Neural progenitor cell (in vitro differentiated cells): ENCODE results near the gene BIN2. TPM values are rescaled to one million over a fixed set of nuclear protein-coding genes. Genes with fewer than 3 reads are reported as not detected.
"Not testable (repeated sequence)": the region's sequence is repeated elsewhere in the genome, so short reads cannot be mapped to it uniquely, and the experiment has no call there.

Experiments used
- DNase-seq: peaks from one replicate; pipeline ENCODE4 v3.0.0-alpha.2; 2016; ENCODE audit warnings: low spot score
- H2AFZ ChIP-seq: fragments of 200-600 bp; sonication (generic); replicated peaks from 2 replicates; pipeline ENCODE4 v1.6.1; 2016; ENCODE audit warnings: antibody characterized with exemption
- H3F3A ChIP-seq: fragments of 200-600 bp; sonication (generic); 2 replicates; pipeline ENCODE4 v1.6.1; 2016; ENCODE audit warnings: antibody characterized with exemption, low read depth
- H3K27ac ChIP-seq: fragments of 200-600 bp; sonication (generic); 2 replicates; pipeline ENCODE4 v1.5.1; 2016; ENCODE audit warnings: mild to moderate bottlenecking
- H3K27me3 ChIP-seq: fragments of 200-600 bp; sonication (generic); 2 replicates; pipeline ENCODE4 v1.6.1; 2016; ENCODE audit warnings: mild to moderate bottlenecking, moderate library complexity
- H3K36me3 ChIP-seq: fragments of 200-600 bp; sonication (generic); 2 replicates; pipeline ENCODE4 v1.5.1; 2016
- H3K4me1 ChIP-seq: fragments of 200-600 bp; sonication (generic); 2 replicates; pipeline ENCODE4 v1.6.1; 2016; ENCODE audit warnings: mixed run types
- H3K4me2 ChIP-seq: fragments of 200-600 bp; sonication (generic); 2 replicates; pipeline ENCODE4 v1.6.1; 2016
- H3K4me3 ChIP-seq: fragments of 200-600 bp; sonication (generic); 2 replicates; pipeline ENCODE4 v1.5.1; 2016
- H3K79me2 ChIP-seq: fragments of 200-600 bp; sonication (generic); 2 replicates; pipeline ENCODE4 v1.6.1; 2016; ENCODE audit warnings: low read depth
- H3K9ac ChIP-seq: fragments of 200-600 bp; sonication (generic); 2 replicates; pipeline ENCODE4 v1.6.1; 2016
- H3K9me3 ChIP-seq: fragments of 200-600 bp; sonication (generic); 2 replicates; pipeline ENCODE4 v1.5.1; 2016; ENCODE audit warnings: low read depth
- H4K20me1 ChIP-seq: fragments of 200-600 bp; sonication (generic); 2 replicates; pipeline ENCODE4 v1.6.1; 2016; ENCODE audit warnings: low read depth
- H3K27ac Mint-ChIP-seq: 3 replicates; pipeline ENCODE4 v1.8.0; 2021; ENCODE audit warnings: mixed read lengths
- H3K27me3 Mint-ChIP-seq: 2 replicates; pipeline ENCODE4 v1.8.0; 2022; ENCODE audit warnings: low read depth, mild to moderate bottlenecking, inconsistent platforms, moderate library complexity, mixed read lengths; ENCODE audit not compliant: insufficient read depth
- H3K36me3 Mint-ChIP-seq: 3 replicates; pipeline ENCODE4 v1.8.0; 2021; ENCODE audit warnings: mixed read lengths
- H3K4me1 Mint-ChIP-seq: 3 replicates; pipeline ENCODE4 v1.8.0; 2021; ENCODE audit warnings: mixed read lengths
- H3K4me3 Mint-ChIP-seq: 3 replicates; pipeline ENCODE4 v1.8.0; 2021; ENCODE audit warnings: mild to moderate bottlenecking, moderate library complexity, mixed read lengths
- H3K9me3 Mint-ChIP-seq: 3 replicates; pipeline ENCODE4 v1.8.0; 2020; ENCODE audit warnings: mixed read lengths
- CTCF ChIP-seq: fragments of 200-600 bp; sonication (generic); IDR thresholded peaks from 2 replicates; pipeline ENCODE4 v1.5.1; 2017; ENCODE audit warnings: antibody characterized with exemption, mild to moderate bottlenecking
- EZH2 ChIP-seq: fragments of 200-600 bp; sonication (generic); IDR thresholded peaks from 2 replicates; pipeline ENCODE4 v1.6.1; 2017; ENCODE audit warnings: antibody characterized with exemption, mild to moderate bottlenecking, moderate library complexity
- EZH2phosphoT487 ChIP-seq: fragments of 200-600 bp; sonication (generic); IDR thresholded peaks from 2 replicates; pipeline ENCODE4 v1.6.1; 2017; ENCODE audit warnings: antibody characterized with exemption
- total RNA-seq: library from RNA; depleted of rRNA; stranded (reverse); fragments of >200 nt; gene quantifications from 2 replicates; pipeline ENCODE4 v1.2.3, GENCODE V29; 2015; ENCODE audit warnings: low replicate concordance

BIN2 gene
- total RNA-seq, 1 donor from 2014 or later: 0.52 TPM

- Mint-ChIP-seq H3K36me3 (no peaks in the 10 kb centered on the region), H3K9me3 (peaks cover under 1% of the 10 kb centered on the region), H3K4me1 (peaks cover 7% of the 10 kb centered on the region), H3K27ac (no peak overlapping the region), H3K27me3 (peaks cover 2% of the 10 kb centered on the region), H3K4me3 (no peak overlapping the region)
- Histone ChIP-seq H3K36me3 (no peaks in the 10 kb centered on the region), H3K4me2 (no peak overlapping the region), H3K9ac (no peak overlapping the region), H3K27me3 (no peaks in the 10 kb centered on the region), H3K4me1 (peaks cover 4% of the 10 kb centered on the region), H3F3A (peaks cover 8% of the 10 kb centered on the region), H4K20me1 (no peaks in the 10 kb centered on the region), H3K27ac (no peak overlapping the region), H3K9me3 (no peaks in the 10 kb centered on the region), H3K79me2 (no peaks in the 10 kb centered on the region), H2AFZ (peak overlapping the region; percentile 63), H3K4me3 (no peak overlapping the region)
- TF ChIP-seq EZH2phosphoT487 (no peak), EZH2 (no peak), CTCF (no peak)
- DNase-seq: no peak
These were observed 15.8 kb upstream of the BIN2 start for GRCh38 chr12:51339750-51340149.

DNA sequence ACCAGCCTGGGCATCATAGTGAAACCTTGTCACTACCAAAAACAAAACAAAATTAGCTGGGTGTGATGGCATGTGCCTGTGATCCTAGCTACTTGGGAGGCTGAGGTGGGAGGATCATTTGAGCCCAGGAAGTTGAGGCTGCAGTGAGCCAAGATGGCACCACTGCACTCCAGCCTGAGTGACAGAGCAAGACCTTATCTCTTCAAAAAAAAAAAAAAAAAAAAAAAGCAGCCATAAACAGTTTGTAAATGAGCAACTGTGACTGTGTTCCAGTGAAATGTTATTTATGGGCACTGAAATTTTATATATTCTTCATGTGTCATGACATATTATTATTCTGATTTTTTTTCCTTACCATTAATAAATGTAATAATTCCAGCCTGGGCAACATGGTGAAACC is 13.4 kb upstream of the BIN2 start:
- not testable (repeated sequence) for H3K27ac ChIP-seq, H3K9ac ChIP-seq, H3K27me3 Mint-ChIP-seq, H2AFZ ChIP-seq, H3K4me2 ChIP-seq, DNase-seq, H3K27ac Mint-ChIP-seq, H3K9me3 Mint-ChIP-seq, H3K27me3 ChIP-seq, H3K36me3 ChIP-seq, H3K79me2 ChIP-seq, H3K4me3 ChIP-seq, H3K36me3 Mint-ChIP-seq, H4K20me1 ChIP-seq, H3K9me3 ChIP-seq, H3K4me3 Mint-ChIP-seq
- H3K4me1 Mint-ChIP-seq: peaks cover 12% of the 10 kb centered on the region
- Histone ChIP-seq H3K4me1 (peaks cover 11% of the 10 kb centered on the region), H3F3A (peaks cover 17% of the 10 kb centered on the region)

- TF ChIP-seq EZH2phosphoT487 (no peak), CTCF (no peak), EZH2 (no peak)
- Mint-ChIP-seq H3K27me3 (peaks cover 4% of the 10 kb centered on the region), H3K9me3 (peaks cover 2% of the 10 kb centered on the region), H3K4me1 (peaks cover 6% of the 10 kb centered on the region), H3K36me3 (no peaks in the 10 kb centered on the region), H3K4me3 (no peak overlapping the region), H3K27ac (no peak overlapping the region)
- no peaks in the 10 kb centered on the region for H4K20me1 ChIP-seq
- H3K4me2 ChIP-seq: no peak overlapping the region
- H3K9ac ChIP-seq: no peak overlapping the region
- H3K4me3 ChIP-seq: no peak overlapping the region
- DNase-seq: no peak
- no peaks in the 10 kb centered on the region for H3K9me3 ChIP-seq
- H3K4me1 ChIP-seq: peaks cover 7% of the 10 kb centered on the region
- no peaks in the 10 kb centered on the region for H3K79me2 ChIP-seq
- H3K27me3 ChIP-seq: no peaks in the 10 kb centered on the region
- no peak overlapping the region for H3K27ac ChIP-seq
- H2AFZ ChIP-seq: no peak overlapping the region
- peaks cover 17% of the 10 kb centered on the region for H3F3A ChIP-seq
- H3K36me3 ChIP-seq: no peaks in the 10 kb centered on the region
These were observed 12.0 kb upstream of the BIN2 start for GRCh38 chr12:51335931-51336330.

GRCh38 chr12:51334764-51335163 is 10.8 kb upstream of the BIN2 start:
- H3K9me3 Mint-ChIP-seq: peaks cover 2% of the 10 kb centered on the region
- Histone ChIP-seq H3K79me2 (no peaks in the 10 kb centered on the region), H3K9me3 (no peaks in the 10 kb centered on the region), H3K4me2 (no peak overlapping the region), H3K27ac (no peak overlapping the region), H3F3A (peaks cover 17% of the 10 kb centered on the region), H4K20me1 (no peaks in the 10 kb centered on the region), H2AFZ (no peak overlapping the region), H3K4me1 (peaks cover 9% of the 10 kb centered on the region), H3K4me3 (no peak overlapping the region), H3K27me3 (no peaks in the 10 kb centered on the region), H3K9ac (no peak overlapping the region), H3K36me3 (no peaks in the 10 kb centered on the region)
- peak overlapping the region; percentile 78 for H3K27ac Mint-ChIP-seq
- no peak for DNase-seq
- H3K4me3 Mint-ChIP-seq: no peak overlapping the region
- peaks cover 6% of the 10 kb centered on the region for H3K4me1 Mint-ChIP-seq
- TF ChIP-seq EZH2phosphoT487 (no peak), CTCF (no peak), EZH2 (no peak)
- no peaks in the 10 kb centered on the region for H3K36me3 Mint-ChIP-seq
- peaks cover 4% of the 10 kb centered on the region for H3K27me3 Mint-ChIP-seq
